Thoracic aorta endothelial cell (primary cell): ENCODE results near the gene GADD45G. TPM values are rescaled to one million over a fixed set of nuclear protein-coding genes. Genes with fewer than 3 reads are reported as not detected.

Experiments used
- total RNA-seq: library from RNA; depleted of rRNA; stranded (reverse); fragments of >200 nt; gene quantifications from 2 replicates; pipeline ENCODE4 v1.2.3, GENCODE V29; 2012

GADD45G gene
- 0.29 and 0.53 TPM in 2 replicates for total RNA-seq

GRCh38 chr9:89604729-89605464, at the start of gene GADD45G:
GADD45G (plus strand) TSS chr9:89605012; CDS start chr9:89605122, 110 bp downstream.

Other genes with a start within 250 kb of the GADD45G start
- gene SEMA4D, start 106.9 kb upstream of the GADD45G start, total RNA-seq = 6.0 and 11.8 TPM in 2 replicates